Sigmoid colon (tissue), 4 donors: ENCODE data around the gene KNDC1.

Experiments used
- POLR2AphosphoS5 ChIP-seq, 4 donors: sonication (generic); formaldehyde crosslinking; IDR thresholded peaks; one replicate each; pipeline ENCODE4 v1.6.1; 2017; ENCODE audit warnings: antibody characterized with exemption in 4 of 4
- TF ChIP-seq, protein P1 (sequence below), 4 experiments: fragments of 450-650 bp in 3 of 4; fragments of 200-600 bp in 1 of 4; IDR thresholded peaks; one replicate each; pipeline ENCODE4 v1.5.1; 2016 to 2019; ENCODE audit warnings: antibody characterized with exemption in 4 of 4, mild to moderate bottlenecking in 3 of 4, moderate library complexity in 2 of 4

GRCh38 chr10:133258066-133258817 lies 98.2 kb downstream of the KNDC1 start:
- TF ChIP-seq, protein P1, sequence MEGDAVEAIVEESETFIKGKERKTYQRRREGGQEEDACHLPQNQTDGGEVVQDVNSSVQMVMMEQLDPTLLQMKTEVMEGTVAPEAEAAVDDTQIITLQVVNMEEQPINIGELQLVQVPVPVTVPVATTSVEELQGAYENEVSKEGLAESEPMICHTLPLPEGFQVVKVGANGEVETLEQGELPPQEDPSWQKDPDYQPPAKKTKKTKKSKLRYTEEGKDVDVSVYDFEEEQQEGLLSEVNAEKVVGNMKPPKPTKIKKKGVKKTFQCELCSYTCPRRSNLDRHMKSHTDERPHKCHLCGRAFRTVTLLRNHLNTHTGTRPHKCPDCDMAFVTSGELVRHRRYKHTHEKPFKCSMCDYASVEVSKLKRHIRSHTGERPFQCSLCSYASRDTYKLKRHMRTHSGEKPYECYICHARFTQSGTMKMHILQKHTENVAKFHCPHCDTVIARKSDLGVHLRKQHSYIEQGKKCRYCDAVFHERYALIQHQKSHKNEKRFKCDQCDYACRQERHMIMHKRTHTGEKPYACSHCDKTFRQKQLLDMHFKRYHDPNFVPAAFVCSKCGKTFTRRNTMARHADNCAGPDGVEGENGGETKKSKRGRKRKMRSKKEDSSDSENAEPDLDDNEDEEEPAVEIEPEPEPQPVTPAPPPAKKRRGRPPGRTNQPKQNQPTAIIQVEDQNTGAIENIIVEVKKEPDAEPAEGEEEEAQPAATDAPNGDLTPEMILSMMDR (IDR thresholded peaks at IDR 0.05) = no peak
- TF ChIP-seq POLR2AphosphoS5 (IDR thresholded peaks at IDR 0.05) = no peak
